NK-92 (cell line): Measurements from ENCODE around the gene PNKD.

Experiments
- DNase-seq: peaks from one replicate; lab custom pipeline; 2025; ENCODE audit not compliant: unreplicated experiment; lab: John Stamatoyannopoulos, UW

The PNKD gene

DNA sequence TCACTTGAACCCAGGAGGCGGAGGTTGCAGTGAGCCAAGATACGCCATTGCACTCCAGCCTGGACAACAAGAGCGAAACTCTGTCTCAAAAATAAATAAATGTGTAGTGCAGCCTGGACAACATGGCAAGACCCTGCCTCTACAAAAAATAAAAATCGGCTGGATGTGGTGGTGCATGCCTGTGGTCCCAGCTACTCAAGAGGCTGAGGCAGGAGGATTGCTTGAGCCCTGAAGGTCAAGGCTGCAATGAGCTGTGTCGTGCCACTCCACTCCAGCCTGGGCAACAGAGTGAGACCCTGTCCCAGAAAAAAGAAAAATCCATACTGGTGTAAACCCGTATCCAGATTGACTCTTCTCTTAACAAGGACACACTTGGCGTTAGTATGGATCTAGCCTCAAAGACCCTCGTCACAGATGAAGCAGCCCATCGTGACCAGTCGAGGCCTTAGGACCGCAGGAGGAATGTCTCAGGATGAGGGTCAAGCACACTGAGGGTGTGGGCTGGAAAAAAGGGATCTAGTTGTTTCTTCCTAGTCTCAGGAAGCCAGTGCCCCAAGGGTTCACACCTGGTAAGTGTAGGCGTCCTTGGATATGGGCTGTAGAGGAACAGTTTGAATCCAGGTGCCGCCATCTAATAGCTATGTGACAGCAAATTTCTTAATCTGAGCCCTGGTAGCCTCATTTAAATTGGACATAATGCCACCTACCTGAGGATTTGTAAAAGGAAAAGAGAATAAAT, 13.5 kb upstream of the PNKD start:
- no peak for DNase-seq

GRCh38 chr2:218257390-218257981, 12.8 kb upstream of the PNKD start:
- no peak for DNase-seq

DNA sequence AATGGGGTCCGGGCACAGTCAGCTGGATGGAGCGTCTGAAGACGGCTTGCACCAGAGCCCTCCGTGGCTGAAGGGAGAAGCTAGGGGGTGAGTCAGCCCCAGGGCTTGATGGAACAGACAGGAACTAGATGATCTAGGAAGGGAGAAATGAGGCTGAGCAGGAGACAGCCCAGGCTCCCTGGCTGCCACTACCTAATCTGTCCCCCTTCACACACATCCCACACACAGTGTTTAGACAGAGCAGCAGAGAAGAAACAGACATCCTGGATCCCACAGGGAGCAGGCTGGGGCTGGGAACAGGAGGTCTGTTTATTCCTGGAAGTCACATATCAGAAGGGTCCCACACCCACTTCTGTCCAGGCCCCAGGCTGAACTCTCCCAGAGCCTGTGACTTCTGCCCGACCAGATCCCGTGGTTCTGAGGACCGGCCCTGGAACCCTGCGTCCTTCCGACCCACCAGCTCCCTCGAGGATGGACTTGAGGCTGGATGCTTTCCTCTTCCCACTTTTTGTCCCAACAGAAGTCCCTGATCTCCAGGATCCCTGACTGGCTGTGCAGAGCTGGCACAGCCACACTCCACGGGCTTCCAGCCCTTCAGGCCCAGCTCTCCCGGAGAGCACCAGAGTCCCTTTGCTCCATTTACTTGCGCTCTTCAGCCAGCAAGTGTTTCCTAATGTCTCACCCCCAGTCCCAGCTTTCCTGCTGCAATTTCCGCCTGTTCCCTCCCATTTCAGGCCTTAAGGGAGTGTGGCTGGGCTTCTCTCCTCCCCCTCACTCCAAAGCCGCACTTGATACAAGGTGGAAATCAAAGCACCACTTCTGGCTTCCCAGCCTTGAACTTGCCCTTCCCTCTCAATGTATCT, 11.0 kb upstream of the PNKD start:
- no peak for DNase-seq

GRCh38 chr2:218260166-218260565, 10.2 kb upstream of the PNKD start:
- no peak for DNase-seq

GRCh38 chr2:218260742-218261422, 9.4 kb upstream of the PNKD start, which contains the start of gene GPBAR1:
GPBAR1 (plus strand) TSS chr2:218261015; CDS start chr2:218262725, 1,710 bp downstream.
- DNase-seq, result no peak

- DNase-seq, result no peak
Measured at GRCh38 chr2:218261423-218262236, 8.7 kb upstream of the PNKD start.

GRCh38 chr2:218262237-218262600, 8.1 kb upstream of the PNKD start:
- DNase-seq, result no peak

GRCh38 chr2:218262631-218263586, 7.4 kb upstream of the PNKD start:
- no peak for DNase-seq

- no peak for DNase-seq
Measured at GRCh38 chr2:218263817-218264641, 6.3 kb upstream of the PNKD start.

DNA sequence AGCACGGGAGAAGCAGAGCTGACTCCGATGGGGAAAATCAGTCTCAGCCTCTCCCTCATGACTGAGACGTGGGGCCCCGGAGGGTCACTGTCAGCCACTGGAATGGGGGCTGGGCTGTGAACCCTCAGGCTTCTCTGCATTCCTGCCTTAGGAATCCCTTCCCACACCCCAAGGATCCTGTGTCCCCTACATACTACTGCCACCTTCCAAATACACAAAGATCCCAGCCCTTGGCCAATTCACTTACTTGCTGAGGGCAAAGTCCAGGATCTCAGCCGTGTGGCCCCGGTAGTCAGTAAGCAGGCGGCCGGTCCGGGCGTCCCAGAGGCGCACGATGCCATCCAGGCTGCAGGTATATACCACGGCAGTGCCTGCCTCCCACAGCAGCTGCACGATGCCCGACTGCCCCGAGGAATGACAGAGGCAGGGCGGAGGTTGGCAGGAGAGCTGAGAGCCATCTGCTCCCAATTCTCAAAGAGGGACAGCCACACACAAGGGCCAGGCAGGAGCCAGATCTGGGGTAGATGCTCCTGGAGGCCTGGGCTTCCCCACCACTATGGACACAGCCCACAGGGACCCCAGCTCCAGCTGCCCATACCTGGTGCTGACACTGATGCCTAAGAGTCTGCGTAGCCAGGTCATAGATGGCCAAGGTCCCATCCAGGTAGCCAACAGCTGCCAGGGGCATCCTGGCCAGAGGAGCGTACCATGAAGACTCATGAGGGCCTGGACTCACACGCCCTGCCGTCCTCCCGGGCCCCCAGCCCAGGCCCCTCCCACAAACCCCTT, 5.4 kb upstream of the PNKD start:
- no peak for DNase-seq

DNA sequence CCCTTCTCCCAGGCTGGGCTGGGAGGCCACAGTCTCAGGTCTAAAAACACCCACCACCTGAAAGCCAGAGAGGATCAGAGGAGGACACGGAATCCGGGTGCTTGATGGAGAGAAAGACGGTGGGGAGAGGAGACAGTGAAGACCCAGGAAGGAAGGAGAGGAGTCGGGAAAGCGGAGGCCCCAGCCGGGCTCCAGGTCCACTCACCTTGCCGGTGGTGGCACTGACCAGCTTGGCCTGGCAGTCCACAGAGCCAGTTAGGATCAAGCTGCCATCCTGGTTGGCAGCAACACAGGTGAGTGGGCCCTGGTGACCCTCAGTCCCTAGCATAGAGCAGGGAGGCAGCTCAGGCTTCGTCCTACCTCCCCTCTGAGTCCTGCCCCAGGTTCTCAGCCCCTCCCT, 4.7 kb upstream of the PNKD start:
- no peak for DNase-seq

- no peak for DNase-seq
Measured at GRCh38 chr2:218266316-218266979, 3.9 kb upstream of the PNKD start.

DNA sequence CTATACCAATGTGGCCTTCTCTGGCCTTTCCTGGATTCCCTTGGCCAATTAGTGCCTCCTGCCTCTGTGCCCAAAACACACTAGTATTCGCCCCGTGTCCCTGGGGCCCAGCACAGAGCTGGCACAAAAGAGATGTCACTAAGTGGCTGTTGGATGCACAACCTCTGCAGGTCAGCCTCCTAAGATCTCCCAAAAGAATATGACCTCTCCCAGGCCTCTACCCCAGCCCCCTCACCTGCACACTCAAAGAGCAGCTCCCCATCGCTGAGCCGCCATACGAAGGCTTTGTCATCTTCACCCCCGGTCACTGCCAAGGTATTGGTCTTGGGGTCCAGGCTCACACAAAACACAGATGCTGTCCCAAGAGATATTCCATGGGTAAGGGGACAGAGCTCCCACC, 3.1 kb upstream of the PNKD start:
- DNase-seq, result no peak

- no peak for DNase-seq
Measured at GRCh38 chr2:218270721-218271486, 585 bp downstream of the PNKD start.

GRCh38 chr2:218271487-218271797, 1.1 kb downstream of the PNKD start:
- DNase-seq, result no peak

- DNase-seq, result no peak
Measured at GRCh38 chr2:218271865-218272530, 1.7 kb downstream of the PNKD start.
